ENCODE results near the gene ERP29.
"Not testable (repeated sequence)": the region's sequence is repeated elsewhere in the genome, so short reads cannot be mapped to it uniquely, and the experiment has no call there.

The ERP29 gene

DNA sequence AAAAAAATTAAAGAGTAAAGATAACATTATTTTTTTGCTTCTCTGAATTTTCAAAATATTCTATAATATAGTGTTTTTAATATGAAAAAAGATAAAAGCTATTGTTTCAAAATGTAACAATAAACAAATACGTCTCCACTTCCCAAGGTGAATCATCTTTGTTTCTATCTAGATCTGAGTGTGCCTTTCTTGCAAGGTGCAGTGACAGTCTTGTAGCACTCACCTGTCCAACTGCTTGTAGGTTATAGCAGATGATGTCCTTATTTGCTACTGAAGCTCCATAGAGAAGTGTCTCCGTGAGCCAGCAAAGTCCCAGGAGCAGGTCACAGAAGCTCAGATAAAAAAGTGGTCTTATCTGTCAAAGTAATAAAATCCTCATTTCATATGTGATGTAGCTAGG, 21.7 kb upstream of the ERP29 start:
- Histone ChIP-seq H3K4me1 (ENCODE audit: control insufficient read depth, insufficient read depth, low read length, poor library complexity, severe bottlenecking) (peaks cover 30% of the 10 kb centered on the region), H3K27me3 (replicated peaks; ENCODE audit: control insufficient read depth, insufficient read depth, low read length, poor library complexity, severe bottlenecking) (no peaks in the 10 kb centered on the region), H3K9me3 (ENCODE audit: control insufficient read depth, low read length) (no peaks in the 10 kb centered on the region), H3K36me3 (ENCODE audit: control insufficient read depth, insufficient read depth, low read length) (no peaks in the 10 kb centered on the region), H3K4me3 (ENCODE audit: insufficient read depth, low read depth, low read length, poor library complexity, severe bottlenecking) (no peak overlapping the region), H3K27ac (ENCODE audit: insufficient read depth, low read length, poor library complexity, severe bottlenecking) (peak overlapping the region; percentile 1)
- no peak for DNase-seq

DNA sequence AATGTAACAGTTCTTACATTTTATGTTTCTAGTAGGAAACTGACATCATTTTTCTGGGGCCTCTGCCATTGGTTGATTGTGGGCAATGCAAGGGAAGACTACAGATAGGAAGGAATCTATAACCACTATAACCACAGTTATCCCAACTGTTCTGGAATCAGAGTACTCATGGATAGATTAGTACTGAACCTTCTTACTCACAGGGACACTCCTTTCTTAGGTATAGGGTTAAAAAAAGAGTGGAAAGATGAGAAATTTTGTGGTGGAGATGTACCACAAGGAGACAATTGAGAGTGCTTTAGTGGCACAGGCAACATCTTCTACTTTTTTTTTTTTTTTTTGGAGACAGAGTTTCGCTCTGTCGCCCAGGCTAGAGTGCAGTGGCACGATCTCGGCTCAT, 21.3 kb upstream of the ERP29 start:
- H3K9me3 ChIP-seq (ENCODE audit: control insufficient read depth, low read length): no peaks in the 10 kb centered on the region
- no peak for DNase-seq
- H3K4me3 ChIP-seq (ENCODE audit: insufficient read depth, low read depth, low read length, poor library complexity, severe bottlenecking): no peak overlapping the region
- H3K36me3 ChIP-seq (ENCODE audit: control insufficient read depth, insufficient read depth, low read length): no peaks in the 10 kb centered on the region
- no peaks in the 10 kb centered on the region for H3K27me3 ChIP-seq (replicated peaks; ENCODE audit: control insufficient read depth, insufficient read depth, low read length, poor library complexity, severe bottlenecking)
- H3K27ac ChIP-seq (ENCODE audit: insufficient read depth, low read length, poor library complexity, severe bottlenecking): peak overlapping the region; percentile 1
- H3K4me1 ChIP-seq (ENCODE audit: control insufficient read depth, insufficient read depth, low read length, poor library complexity, severe bottlenecking): peaks cover 30% of the 10 kb centered on the region

DNA sequence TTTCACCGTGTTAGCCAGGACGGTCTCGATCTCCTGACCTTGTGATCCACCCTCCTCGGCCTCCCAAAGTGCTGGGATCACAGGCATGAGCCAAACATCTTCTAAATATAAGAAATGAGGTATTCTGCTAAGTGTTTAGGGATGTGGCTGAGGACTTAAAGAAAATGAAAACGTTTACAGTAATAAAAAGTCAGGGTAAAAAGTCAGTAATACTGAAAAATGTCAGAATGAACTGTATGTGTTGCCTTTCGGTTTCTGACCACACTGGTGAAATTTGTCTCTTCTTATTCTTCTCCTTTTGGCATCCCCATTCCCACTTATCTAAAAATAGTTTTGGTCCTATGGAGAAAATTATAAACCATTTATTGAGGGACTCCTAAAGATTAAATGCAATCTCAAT, 20.8 kb upstream of the ERP29 start:
- Histone ChIP-seq H3K9me3 (ENCODE audit: control insufficient read depth, low read length) (no peaks in the 10 kb centered on the region), H3K4me1 (ENCODE audit: control insufficient read depth, insufficient read depth, low read length, poor library complexity, severe bottlenecking) (peaks cover 35% of the 10 kb centered on the region), H3K36me3 (ENCODE audit: control insufficient read depth, insufficient read depth, low read length) (no peaks in the 10 kb centered on the region), H3K4me3 (ENCODE audit: insufficient read depth, low read depth, low read length, poor library complexity, severe bottlenecking) (no peak overlapping the region), H3K27ac (ENCODE audit: insufficient read depth, low read length, poor library complexity, severe bottlenecking) (peak overlapping the region; percentile 32), H3K27me3 (replicated peaks; ENCODE audit: control insufficient read depth, insufficient read depth, low read length, poor library complexity, severe bottlenecking) (no peaks in the 10 kb centered on the region)
- DNase-seq: no peak

DNA sequence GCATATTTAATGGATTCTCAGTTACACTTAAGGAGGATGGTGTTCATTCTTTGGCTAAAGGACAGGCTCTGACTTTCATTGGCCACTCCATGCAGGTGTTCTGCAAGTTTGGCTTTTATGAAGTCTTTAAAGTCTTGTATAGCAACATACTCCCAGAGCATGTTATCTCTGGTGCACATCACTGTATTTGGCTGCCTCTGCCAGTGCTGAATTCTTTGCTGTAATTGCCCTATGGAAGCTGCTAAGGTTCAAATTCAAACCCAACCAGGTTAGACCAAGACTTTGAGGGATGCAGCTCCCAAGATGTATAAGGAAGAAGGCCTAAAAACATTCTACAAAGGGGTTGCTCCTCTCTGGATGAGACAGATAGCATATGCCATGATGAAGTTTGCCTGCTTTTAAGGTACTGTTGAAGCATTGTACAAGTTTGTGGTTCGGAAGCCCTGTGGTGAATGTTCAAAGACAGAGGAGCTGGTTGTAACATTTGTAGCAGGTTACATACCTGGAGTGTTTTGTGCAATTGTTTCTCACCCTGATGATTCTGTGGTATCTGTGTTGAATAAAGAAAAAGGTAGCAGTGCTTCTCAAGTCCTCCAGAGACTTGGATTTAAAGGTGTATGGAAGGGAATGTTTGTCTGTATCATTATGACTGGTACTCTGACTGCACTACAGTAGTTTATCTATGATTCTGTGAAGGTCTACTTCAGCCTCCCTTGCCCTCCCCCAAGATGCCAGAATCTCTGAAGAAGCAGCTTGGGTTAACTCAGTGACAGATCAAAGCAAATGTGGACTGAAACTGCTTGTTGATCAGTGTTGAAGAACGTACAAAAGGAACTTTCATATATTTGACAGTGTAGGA, 19.7 kb upstream of the ERP29 start:
- Histone ChIP-seq H3K27ac (ENCODE audit: insufficient read depth, low read length, poor library complexity, severe bottlenecking) (peak overlapping the region; percentile 56), H3K27me3 (replicated peaks; ENCODE audit: control insufficient read depth, insufficient read depth, low read length, poor library complexity, severe bottlenecking) (no peaks in the 10 kb centered on the region), H3K4me3 (ENCODE audit: insufficient read depth, low read depth, low read length, poor library complexity, severe bottlenecking) (peak overlapping the region; percentile 47), H3K9me3 (ENCODE audit: control insufficient read depth, low read length) (no peaks in the 10 kb centered on the region), H3K4me1 (ENCODE audit: control insufficient read depth, insufficient read depth, low read length, poor library complexity, severe bottlenecking) (peaks cover 42% of the 10 kb centered on the region), H3K36me3 (ENCODE audit: control insufficient read depth, insufficient read depth, low read length) (no peaks in the 10 kb centered on the region)
- DNase-seq: no peak

DNA sequence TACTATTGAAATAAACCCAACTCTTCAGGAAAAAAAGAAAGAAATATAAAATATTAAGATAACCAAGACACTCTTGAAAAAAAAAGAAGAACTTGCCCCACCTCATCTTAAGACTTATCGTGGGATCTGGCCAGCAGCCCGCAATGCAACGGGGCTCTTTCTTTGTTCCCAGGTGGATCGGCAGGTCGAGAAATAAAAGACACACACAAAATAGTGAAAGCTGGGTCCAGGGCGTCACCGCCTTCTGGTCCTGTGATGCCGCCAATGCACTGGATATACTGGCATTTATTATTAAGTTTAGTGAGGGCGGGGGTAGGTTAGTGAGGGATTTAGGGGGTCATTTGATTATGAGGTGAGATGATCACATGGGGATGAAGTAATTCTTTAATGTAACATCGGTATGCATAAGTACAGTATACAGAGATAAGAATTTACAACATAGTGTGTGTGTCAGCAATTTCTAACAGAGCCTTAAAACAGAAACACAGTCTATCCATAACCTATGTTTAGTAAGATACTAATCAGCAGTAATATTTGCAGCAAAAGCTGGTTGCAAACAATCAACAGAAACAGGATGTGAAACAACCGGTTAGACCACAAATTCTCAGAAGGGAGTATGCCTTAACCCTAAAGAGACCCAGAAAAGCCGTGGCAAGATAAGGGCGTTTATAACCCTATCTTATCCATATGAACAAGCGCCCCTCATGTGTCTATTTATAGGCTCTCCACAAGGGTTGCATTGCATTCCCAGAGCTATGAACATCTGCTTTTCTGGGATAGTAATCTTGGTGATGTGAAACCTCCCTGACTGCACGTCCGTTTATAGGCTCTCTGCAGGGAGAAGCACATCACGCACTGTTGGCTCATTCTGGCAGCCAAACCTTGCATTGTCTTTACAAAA, 18.8 kb upstream of the ERP29 start:
- H3K27me3 ChIP-seq (replicated peaks; ENCODE audit: control insufficient read depth, insufficient read depth, low read length, poor library complexity, severe bottlenecking); DNase-seq; H3K36me3 ChIP-seq (ENCODE audit: control insufficient read depth, insufficient read depth, low read length); H3K9me3 ChIP-seq (ENCODE audit: control insufficient read depth, low read length): not testable (repeated sequence)
- H3K27ac ChIP-seq (ENCODE audit: insufficient read depth, low read length, poor library complexity, severe bottlenecking): peak overlapping the region; percentile 56
- peak overlapping the region; percentile 47 for H3K4me3 ChIP-seq (ENCODE audit: insufficient read depth, low read depth, low read length, poor library complexity, severe bottlenecking)
- H3K4me1 ChIP-seq (ENCODE audit: control insufficient read depth, insufficient read depth, low read length, poor library complexity, severe bottlenecking): peaks cover 47% of the 10 kb centered on the region

DNA sequence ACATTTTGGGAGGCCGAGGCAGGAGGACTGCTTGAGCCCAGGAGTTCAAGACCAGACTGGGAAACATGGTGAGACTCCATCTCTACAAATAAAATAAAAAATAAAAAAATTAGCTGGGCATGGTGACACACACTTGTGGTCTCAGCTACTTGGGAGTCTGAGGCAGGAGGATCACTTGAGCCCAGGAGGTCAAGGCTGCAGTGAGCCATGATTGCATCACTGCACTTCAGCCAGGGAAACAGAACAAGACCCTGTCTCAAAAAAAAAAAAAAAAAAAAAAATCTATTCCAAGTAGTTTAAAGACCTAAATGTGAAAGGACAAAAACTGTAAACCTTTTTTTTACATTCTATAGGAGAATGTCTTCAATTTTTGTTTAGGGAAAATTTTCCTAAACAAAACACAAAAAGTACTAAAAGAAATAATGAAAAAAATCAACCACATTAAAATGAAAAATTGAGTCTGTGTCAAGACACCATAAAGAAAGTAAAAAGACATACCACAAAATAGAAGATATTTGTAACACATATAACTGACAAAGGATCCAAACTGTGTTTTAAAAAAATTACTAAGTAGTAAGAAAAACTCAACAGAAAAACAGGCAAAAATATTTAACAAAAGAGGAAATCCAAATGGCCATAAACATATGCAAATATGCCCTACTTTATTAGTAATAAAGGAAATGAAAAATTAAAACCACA, 17.3 kb upstream of the ERP29 start:
- peaks cover 52% of the 10 kb centered on the region for H3K4me1 ChIP-seq (ENCODE audit: control insufficient read depth, insufficient read depth, low read length, poor library complexity, severe bottlenecking)
- no peak for DNase-seq
- no peak overlapping the region for H3K4me3 ChIP-seq (ENCODE audit: insufficient read depth, low read depth, low read length, poor library complexity, severe bottlenecking)
- H3K27ac ChIP-seq (ENCODE audit: insufficient read depth, low read length, poor library complexity, severe bottlenecking): no peak overlapping the region
- no peaks in the 10 kb centered on the region for H3K27me3 ChIP-seq (replicated peaks; ENCODE audit: control insufficient read depth, insufficient read depth, low read length, poor library complexity, severe bottlenecking)
- H3K9me3 ChIP-seq (ENCODE audit: control insufficient read depth, low read length): no peaks in the 10 kb centered on the region
- no peaks in the 10 kb centered on the region for H3K36me3 ChIP-seq (ENCODE audit: control insufficient read depth, insufficient read depth, low read length)

DNA sequence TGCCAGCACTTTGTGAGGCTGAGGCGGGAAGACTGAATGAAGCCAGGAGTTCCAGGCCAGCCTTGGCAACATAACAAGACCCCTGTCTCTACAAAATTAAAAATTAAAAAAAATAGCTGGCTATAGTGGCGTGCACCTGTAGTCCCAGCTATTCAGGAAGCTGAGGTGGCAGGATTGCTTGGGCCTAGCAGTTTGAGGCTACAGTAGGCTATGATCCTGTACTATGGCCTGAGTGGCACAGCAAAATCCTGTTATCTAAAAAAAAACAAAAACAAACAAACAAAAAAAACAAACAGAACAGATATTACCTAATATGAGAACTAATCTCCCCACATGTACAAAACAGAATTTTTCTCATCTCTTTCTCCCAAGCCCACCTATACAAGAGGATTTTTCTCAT, 15.9 kb upstream of the ERP29 start:
- Histone ChIP-seq H3K4me1 (ENCODE audit: control insufficient read depth, insufficient read depth, low read length, poor library complexity, severe bottlenecking) (peaks cover 45% of the 10 kb centered on the region), H3K27me3 (replicated peaks; ENCODE audit: control insufficient read depth, insufficient read depth, low read length, poor library complexity, severe bottlenecking) (no peaks in the 10 kb centered on the region), H3K9me3 (ENCODE audit: control insufficient read depth, low read length) (no peaks in the 10 kb centered on the region), H3K27ac (ENCODE audit: insufficient read depth, low read length, poor library complexity, severe bottlenecking) (peak overlapping the region; percentile 35), H3K4me3 (ENCODE audit: insufficient read depth, low read depth, low read length, poor library complexity, severe bottlenecking) (no peak overlapping the region), H3K36me3 (ENCODE audit: control insufficient read depth, insufficient read depth, low read length) (no peaks in the 10 kb centered on the region)
- DNase-seq: no peak

DNA sequence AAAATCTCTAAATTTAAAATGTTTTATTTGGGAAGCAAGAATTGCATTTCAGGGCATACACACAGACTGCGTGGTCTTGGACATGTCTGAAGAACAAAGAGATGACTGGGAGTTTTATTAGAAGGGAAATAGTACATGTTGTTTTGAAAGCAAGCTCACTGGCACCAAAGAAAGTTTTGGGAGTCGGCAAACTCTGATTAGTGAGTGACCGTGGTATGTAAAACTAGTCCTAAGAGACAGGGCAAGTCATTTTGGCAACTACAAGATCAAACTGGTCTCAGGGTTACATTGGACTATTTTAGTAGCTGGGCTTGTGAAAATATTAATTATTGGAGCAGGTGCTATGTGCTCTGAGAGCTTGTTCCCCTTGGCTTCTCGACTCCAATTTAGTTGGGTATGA, 15.2 kb upstream of the ERP29 start:
- no peak overlapping the region for H3K4me3 ChIP-seq (ENCODE audit: insufficient read depth, low read depth, low read length, poor library complexity, severe bottlenecking)
- H3K4me1 ChIP-seq (ENCODE audit: control insufficient read depth, insufficient read depth, low read length, poor library complexity, severe bottlenecking): peaks cover 44% of the 10 kb centered on the region
- DNase-seq: no peak
- no peaks in the 10 kb centered on the region for H3K36me3 ChIP-seq (ENCODE audit: control insufficient read depth, insufficient read depth, low read length)
- no peaks in the 10 kb centered on the region for H3K9me3 ChIP-seq (ENCODE audit: control insufficient read depth, low read length)
- H3K27me3 ChIP-seq (replicated peaks; ENCODE audit: control insufficient read depth, insufficient read depth, low read length, poor library complexity, severe bottlenecking): no peaks in the 10 kb centered on the region
- H3K27ac ChIP-seq (ENCODE audit: insufficient read depth, low read length, poor library complexity, severe bottlenecking): peak overlapping the region; percentile 35

DNA sequence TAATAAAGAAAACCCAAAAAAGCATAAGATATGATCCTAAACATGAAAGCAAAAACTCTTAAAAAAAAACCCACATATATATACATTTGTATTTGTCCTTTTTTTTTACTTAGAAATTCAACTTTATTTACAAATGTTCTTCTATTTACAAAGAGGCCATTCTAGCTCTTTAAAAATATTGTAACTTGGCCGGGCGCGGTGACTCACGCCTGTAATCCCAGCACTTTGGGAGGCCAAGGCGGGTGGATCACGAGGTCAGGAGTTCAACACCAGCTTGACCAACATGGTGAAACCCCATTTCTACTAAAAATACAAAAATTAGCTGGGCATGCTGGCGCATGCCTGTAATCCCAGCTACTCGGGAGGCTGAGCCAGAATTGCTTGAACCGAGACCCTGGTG, 14.1 kb upstream of the ERP29 start:
- H3K27me3 ChIP-seq (replicated peaks; ENCODE audit: control insufficient read depth, insufficient read depth, low read length, poor library complexity, severe bottlenecking); H3K9me3 ChIP-seq (ENCODE audit: control insufficient read depth, low read length); H3K27ac ChIP-seq (ENCODE audit: insufficient read depth, low read length, poor library complexity, severe bottlenecking); H3K4me3 ChIP-seq (ENCODE audit: insufficient read depth, low read depth, low read length, poor library complexity, severe bottlenecking); H3K36me3 ChIP-seq (ENCODE audit: control insufficient read depth, insufficient read depth, low read length); DNase-seq: not testable (repeated sequence)
- H3K4me1 ChIP-seq (ENCODE audit: control insufficient read depth, insufficient read depth, low read length, poor library complexity, severe bottlenecking): peaks cover 37% of the 10 kb centered on the region
